GM18505 (cell line): Measurements from ENCODE around the gene COL4A6.
"Not testable (repeated sequence)": the region's sequence is repeated elsewhere in the genome, so short reads cannot be mapped to it uniquely, and the experiment has no call there.

Experiments
- ATAC-seq: cut with Tn5 transposase; IDR thresholded peaks from one replicate; pipeline ENCODE4 v1.9.1; 2021; ENCODE audit not compliant: unreplicated experiment
- POLR2A ChIP-seq: IDR thresholded peaks from 4 replicates; pipeline ENCODE4 v1.6.1; 2011; ENCODE audit warnings: borderline replicate concordance; ENCODE audit not compliant: insufficient read depth, insufficient read length; ENCODE audit errors: extremely low read depth

COL4A6 gene

DNA sequence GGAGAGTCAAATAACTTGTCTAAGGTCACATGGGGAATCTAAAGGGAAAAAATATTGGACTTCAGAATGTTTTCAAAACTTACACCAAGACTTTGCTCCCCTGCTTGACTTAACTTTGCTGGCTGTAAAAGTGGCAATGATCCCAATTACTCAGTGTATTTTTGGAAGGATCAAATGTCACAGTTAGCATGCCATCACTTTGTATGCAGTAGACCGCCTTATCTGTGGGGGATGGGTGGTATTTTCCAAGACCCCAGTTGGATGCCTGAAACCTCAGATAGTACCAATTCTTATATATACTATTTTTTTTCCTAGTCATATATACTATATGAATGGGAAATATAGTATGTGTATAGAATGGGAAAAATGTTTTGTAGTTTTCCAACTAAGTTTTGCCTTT, 53.4 kb downstream of the COL4A6 start:
- no peak for ATAC-seq
- no peak for TF ChIP-seq POLR2A

DNA sequence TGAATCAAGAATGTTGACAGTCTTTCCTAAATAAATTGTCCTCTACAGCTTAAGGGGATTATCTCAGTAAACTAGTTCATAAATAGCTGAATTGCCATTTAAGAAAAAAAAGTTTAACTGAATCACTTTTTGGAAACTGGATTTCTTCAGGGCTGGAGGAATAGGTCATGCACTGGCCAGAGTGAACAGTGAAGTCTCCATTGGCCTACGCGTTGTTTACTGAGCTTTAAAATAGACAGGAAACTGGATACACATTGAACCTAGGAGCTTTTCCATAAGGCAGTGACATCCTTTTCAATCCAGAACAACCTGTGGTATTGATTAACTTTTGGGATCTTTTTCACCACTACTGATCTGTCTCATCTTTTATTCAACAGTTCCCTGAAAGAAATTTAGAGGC, 58.0 kb downstream of the COL4A6 start:
- TF ChIP-seq POLR2A, result no peak

GRCh38 chrX:108376821-108377220, 61.4 kb downstream of the COL4A6 start:
- ATAC-seq, result not testable (repeated sequence)

More for the DNA sequence above, 58.0 kb downstream of the COL4A6 start:
- ATAC-seq, result no peak

DNA sequence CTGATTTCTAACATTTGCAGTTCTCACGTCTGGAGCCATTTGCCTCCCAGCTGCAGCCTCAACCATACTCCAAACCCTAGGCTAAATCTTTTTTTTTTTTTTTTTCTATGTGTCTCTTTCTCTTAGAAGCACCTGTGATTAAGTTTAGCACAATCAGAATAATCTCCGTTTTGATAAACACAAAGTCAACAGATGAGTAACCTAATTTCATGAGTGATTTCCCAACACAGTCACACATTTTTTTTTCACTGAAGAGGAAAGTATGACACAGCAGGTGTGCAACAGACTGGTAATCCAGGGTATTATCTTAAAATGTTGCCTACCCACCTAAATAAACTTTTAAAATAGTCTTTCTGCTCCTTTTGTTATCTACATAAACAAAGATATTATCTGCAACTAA, 62.6 kb downstream of the COL4A6 start:
- ATAC-seq, result not testable (repeated sequence)

DNA sequence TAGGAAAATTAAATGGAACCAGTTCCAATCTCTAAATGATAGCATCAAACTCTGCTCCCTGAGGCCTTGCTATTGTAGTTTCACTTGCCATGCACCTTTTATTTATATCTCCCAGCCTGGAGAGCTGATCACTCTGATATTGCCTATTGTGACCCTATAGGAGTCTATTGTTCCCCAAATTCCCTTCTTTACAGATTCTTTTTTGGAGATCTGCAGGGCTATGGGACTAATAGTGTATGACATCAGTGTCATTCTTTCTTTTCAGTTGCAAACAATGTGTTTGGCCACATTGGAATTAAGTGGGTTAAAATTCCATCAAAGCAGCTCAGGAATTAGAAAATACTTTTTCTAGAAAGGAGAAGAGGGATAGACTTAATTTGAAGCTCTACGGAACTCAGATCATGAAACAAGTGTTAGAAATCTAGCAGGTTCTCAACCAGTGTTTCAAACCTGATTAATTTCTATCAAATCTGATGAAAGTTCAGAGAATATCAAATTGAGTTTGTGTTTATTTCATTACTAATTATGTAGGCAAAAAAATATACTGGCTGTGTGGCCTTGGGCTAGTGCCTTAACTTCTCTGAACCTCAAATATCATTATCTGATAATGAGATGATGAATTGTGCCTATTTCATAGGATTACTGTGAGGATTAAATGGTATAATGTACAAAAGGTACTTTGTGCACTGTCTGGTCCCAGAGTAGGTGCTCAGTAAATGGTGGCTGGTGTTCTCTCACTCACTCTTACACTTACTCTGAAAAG, 71.4 kb downstream of the COL4A6 start:
- no peak for TF ChIP-seq POLR2A
- ATAC-seq, result no peak

- no peak for ATAC-seq
- no peak for TF ChIP-seq POLR2A
Measured at GRCh38 chrX:108362026-108362425, 76.2 kb downstream of the COL4A6 start.

DNA sequence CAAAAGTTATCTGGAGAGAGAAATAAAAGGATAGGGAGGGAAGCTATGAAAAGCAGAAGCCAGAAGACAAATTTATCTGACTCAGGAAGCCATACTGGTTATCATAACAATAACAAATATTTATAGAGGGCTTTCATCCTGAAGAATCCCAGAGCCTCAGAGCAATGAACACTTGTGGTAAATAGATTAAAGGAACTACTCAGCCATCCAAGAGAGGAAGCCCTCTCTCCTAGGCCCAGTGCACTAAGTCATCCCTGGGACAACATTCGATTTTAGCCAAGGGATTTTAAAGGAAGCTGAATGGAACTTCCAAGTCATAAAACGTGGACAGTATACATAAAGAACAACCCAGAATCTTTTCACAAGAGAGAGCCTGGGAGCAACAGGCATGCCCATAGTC, 76.9 kb downstream of the COL4A6 start:
- no peak for TF ChIP-seq POLR2A
- ATAC-seq, result no peak

- no peak for ATAC-seq
- TF ChIP-seq POLR2A, result no peak
Measured at GRCh38 chrX:108359806-108360602, 78.2 kb downstream of the COL4A6 start.

GRCh38 chrX:108353452-108353851, 84.8 kb downstream of the COL4A6 start:
- no peak for ATAC-seq
- TF ChIP-seq POLR2A, result no peak

GRCh38 chrX:108349210-108349609, 89.0 kb downstream of the COL4A6 start:
- no peak for ATAC-seq
- no peak for TF ChIP-seq POLR2A

GRCh38 chrX:108348525-108348924, 89.7 kb downstream of the COL4A6 start:
- no peak for ATAC-seq
- no peak for TF ChIP-seq POLR2A

- ATAC-seq, result no peak
- no peak for TF ChIP-seq POLR2A
Measured at GRCh38 chrX:108347800-108348199, 90.4 kb downstream of the COL4A6 start.

DNA sequence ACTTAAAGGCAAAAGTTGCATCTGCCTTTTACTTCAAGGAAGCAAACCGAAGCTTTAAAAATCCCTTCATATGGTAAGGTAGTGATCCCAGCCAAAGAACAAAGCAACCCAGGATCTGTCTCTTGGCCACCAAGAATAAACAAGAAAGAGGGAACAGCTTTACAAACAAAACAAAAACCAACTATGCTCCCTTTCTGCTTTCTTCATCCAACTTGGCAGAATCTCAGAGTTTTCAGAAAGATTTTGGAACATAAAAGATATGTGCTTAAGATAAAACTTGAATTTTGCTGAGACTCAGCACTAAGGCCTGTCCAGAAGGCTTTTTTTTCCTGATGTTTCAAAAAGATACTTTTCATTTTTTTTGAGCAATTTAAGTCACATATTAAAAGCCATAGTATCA, 94.0 kb downstream of the COL4A6 start:
- no peak for TF ChIP-seq POLR2A
- ATAC-seq, result no peak

- ATAC-seq, result no peak
- TF ChIP-seq POLR2A, result no peak
Measured at GRCh38 chrX:108341947-108342346, 96.3 kb downstream of the COL4A6 start.
